Keratinocyte (primary cell): ENCODE data around the gene SSPN.

Source experiments
- CTCF ChIP-seq, 3 experiments: IDR thresholded peaks in 1 of 3; conservative IDR thresholded peaks in 1 of 3; optimal IDR thresholded peaks in 1 of 3; 2 replicates in 2 of 3; 3 replicates in 1 of 3; pipeline versions ENCODE3 to v1.5.1; 2011; ENCODE audit warnings: low read length in 3 of 3, mild to moderate bottlenecking in 3 of 3, moderate library complexity in 2 of 3, control low read depth in 1 of 3, inconsistent platforms in 1 of 3; ENCODE audit not compliant: insufficient read depth in 2 of 3; ENCODE audit errors: extremely low read depth in 1 of 3
- EZH2 ChIP-seq: IDR thresholded peaks from one replicate; pipeline ENCODE4 v1.6.1; 2012; ENCODE audit warnings: inconsistent platforms, mild to moderate bottlenecking, low read length, moderate library complexity

GRCh38 chr12:26196421-26196716 is 996 bp downstream of the SSPN start:
- TF ChIP-seq EZH2, result no peak
- TF ChIP-seq CTCF (optimal IDR thresholded peaks at IDR 0.05 in 1 of 3, IDR thresholded peaks at IDR 0.05 in 1 of 3, conservative IDR thresholded peaks at IDR 0.05 in 1 of 3; ENCODE audit: extremely low read depth in 1 of 3, insufficient read depth in 2 of 3, low read length in 3 of 3), result no peak
